Osteocyte (in vitro differentiated cells): ENCODE measurements around the gene UBE4A. TPM values are rescaled to one million over a fixed set of nuclear protein-coding genes. Genes with fewer than 3 reads are reported as not detected.

ENCODE experiments used
- DNase-seq: peaks from one replicate; pipeline ENCODE4 v3.0.0; 2021; ENCODE audit warnings: mixed read lengths; ENCODE audit not compliant: unreplicated experiment; ENCODE audit errors: extremely low spot score
- H3K27ac Mint-ChIP-seq: one replicate; pipeline ENCODE4 v1.8.0; 2021; ENCODE audit warnings: mild to moderate bottlenecking, mixed read lengths; ENCODE audit not compliant: unreplicated experiment
- H3K27me3 Mint-ChIP-seq: one replicate; pipeline ENCODE4 v1.8.0; 2021; ENCODE audit warnings: mixed read lengths; ENCODE audit not compliant: unreplicated experiment
- H3K36me3 Mint-ChIP-seq: one replicate; pipeline ENCODE4 v1.8.0; 2021; ENCODE audit warnings: mixed read lengths; ENCODE audit not compliant: unreplicated experiment
- H3K4me1 Mint-ChIP-seq: one replicate; pipeline ENCODE4 v1.8.0; 2021; ENCODE audit warnings: mixed read lengths; ENCODE audit not compliant: unreplicated experiment
- H3K4me3 Mint-ChIP-seq: one replicate; pipeline ENCODE4 v1.8.0; 2021; ENCODE audit warnings: mild to moderate bottlenecking, moderate library complexity, mixed read lengths; ENCODE audit not compliant: unreplicated experiment
- H3K9me3 Mint-ChIP-seq: one replicate; pipeline ENCODE4 v1.8.0; 2021; ENCODE audit warnings: mixed read lengths; ENCODE audit not compliant: unreplicated experiment
- CTCF ChIP-seq: fragments of 200-600 bp; sonication (generic); IDR thresholded peaks from 2 replicates; pipeline ENCODE4 v1.5.0; 2021; ENCODE audit warnings: antibody characterized with exemption, mild to moderate bottlenecking, moderate library complexity
- total RNA-seq: library from RNA; stranded (reverse); gene quantifications from 2 replicates; pipeline ENCODE4 v1.2.1, GENCODE V29; 2021

The UBE4A gene
- total RNA-seq, 1 donor from 2014 or later, result 47.3 TPM

DNA sequence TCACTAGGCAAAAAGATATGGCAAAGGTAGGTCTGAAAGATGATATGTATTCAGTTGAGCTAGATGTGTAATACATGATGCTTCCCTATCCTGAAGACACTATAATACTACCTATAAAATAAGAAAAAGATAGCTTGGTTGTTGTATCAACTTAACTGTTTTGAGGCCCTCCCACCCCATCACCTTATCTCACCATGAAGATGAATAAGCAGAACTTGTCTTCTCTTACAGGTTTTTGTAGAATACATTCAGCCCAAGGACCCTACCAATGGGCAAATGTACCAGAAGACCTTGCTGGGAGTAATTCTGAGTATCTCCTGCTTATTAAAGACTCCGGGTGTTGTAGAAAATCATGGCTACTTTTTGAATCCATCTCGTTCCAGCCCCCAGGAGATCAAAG lies 13.9 kb downstream of the UBE4A start:
- Mint-ChIP-seq H3K27ac (no peak overlapping the region), H3K9me3 (no peaks in the 10 kb centered on the region), H3K27me3 (no peaks in the 10 kb centered on the region), H3K36me3 (peaks cover 55% of the 10 kb centered on the region), H3K4me1 (no peaks in the 10 kb centered on the region), H3K4me3 (no peak overlapping the region)
- DNase-seq, result no peak
- TF ChIP-seq CTCF, result no peak

DNA sequence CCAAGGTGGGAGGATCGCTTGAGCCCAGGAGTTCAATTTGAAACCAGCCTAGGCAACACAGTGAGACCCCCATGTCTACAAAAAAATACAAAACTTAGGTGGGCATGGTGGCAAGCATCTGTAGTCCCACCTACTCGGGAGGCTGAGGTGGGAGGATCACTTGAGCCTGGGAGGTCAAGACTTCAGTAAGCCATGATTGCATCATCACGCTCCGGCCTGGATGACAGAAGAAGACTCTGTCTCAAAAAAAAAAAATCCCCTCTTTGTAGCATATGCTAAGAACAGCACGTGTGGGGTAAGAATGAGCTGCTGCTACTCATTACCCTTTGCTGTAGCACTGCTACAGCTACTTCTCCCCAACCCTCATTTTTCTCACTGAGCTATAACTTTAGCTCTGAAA lies 14.5 kb downstream of the UBE4A start:
- Mint-ChIP-seq H3K4me3 (no peak overlapping the region), H3K27me3 (no peaks in the 10 kb centered on the region), H3K36me3 (peaks cover 54% of the 10 kb centered on the region), H3K9me3 (no peaks in the 10 kb centered on the region), H3K27ac (no peak overlapping the region), H3K4me1 (no peaks in the 10 kb centered on the region)
- no peak for DNase-seq
- no peak for TF ChIP-seq CTCF

DNA sequence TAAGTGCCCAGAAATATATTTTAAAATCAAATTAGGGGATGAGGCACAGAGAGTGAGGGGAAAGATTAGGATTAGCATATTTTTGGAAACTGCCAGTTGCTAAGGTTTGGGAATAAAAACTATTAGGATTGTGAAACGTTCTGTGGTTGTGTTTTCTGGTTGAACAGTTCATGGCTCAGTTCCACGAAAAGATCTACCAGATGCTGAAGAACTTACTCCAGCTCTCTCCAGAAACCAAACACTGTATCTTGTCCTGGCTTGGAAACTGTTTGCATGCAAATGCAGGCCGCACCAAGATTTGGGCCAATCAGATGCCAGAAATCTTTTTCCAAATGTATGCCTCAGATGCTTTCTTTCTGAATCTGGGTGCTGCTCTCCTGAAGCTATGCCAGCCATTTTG lies 15.3 kb downstream of the UBE4A start:
- Mint-ChIP-seq H3K27ac (no peak overlapping the region), H3K4me3 (no peak overlapping the region), H3K9me3 (no peaks in the 10 kb centered on the region), H3K27me3 (no peaks in the 10 kb centered on the region), H3K4me1 (no peaks in the 10 kb centered on the region), H3K36me3 (peaks cover 48% of the 10 kb centered on the region)
- no peak for TF ChIP-seq CTCF
- no peak for DNase-seq

- Mint-ChIP-seq H3K27ac (peak overlapping the region; percentile 28), H3K4me3 (no peak overlapping the region), H3K4me1 (no peaks in the 10 kb centered on the region), H3K36me3 (peaks cover 42% of the 10 kb centered on the region), H3K9me3 (no peaks in the 10 kb centered on the region), H3K27me3 (no peaks in the 10 kb centered on the region)
- no peak for TF ChIP-seq CTCF
- DNase-seq, result no peak
Observed at GRCh38 chr11:118375978-118376377, 16.6 kb downstream of the UBE4A start.

DNA sequence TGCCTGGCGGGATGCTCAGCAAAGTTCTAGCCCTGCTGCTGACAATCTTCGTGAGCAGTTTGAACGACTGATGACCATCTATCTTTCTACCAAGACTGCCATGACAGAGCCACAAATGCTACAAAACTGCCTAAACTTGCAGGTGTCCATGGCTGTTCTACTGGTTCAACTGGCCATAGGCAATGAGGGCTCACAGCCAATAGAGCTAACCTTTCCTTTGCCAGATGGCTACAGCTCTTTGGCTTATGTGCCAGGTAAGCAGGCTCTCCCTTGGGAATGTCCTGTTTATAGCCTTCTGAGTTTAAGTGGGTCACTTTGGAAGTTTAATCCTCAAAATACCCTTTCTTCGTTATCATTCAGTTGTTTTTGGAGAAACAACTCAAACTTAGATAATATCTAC lies 20.1 kb downstream of the UBE4A start:
- H3K4me3 Mint-ChIP-seq, result no peak overlapping the region
- H3K9me3 Mint-ChIP-seq, result no peaks in the 10 kb centered on the region
- H3K36me3 Mint-ChIP-seq, result peaks cover 33% of the 10 kb centered on the region
- no peaks in the 10 kb centered on the region for H3K27me3 Mint-ChIP-seq
- no peaks in the 10 kb centered on the region for H3K4me1 Mint-ChIP-seq
- DNase-seq, result no peak
- no peak for TF ChIP-seq CTCF
- no peak overlapping the region for H3K27ac Mint-ChIP-seq
